GM18499 (cell line): ENCODE data around the gene RMI2.

Source experiments
- ATAC-seq: cut with Tn5 transposase; IDR thresholded peaks from one replicate; pipeline ENCODE4 v1.9.1; 2021; ENCODE audit warnings: moderate number of reproducible peaks; ENCODE audit not compliant: insufficient read depth, unreplicated experiment

RMI2 gene

GRCh38 chr16:11395949-11396240 is 50.6 kb downstream of the RMI2 start:
- no peak for ATAC-seq

- no peak for ATAC-seq
Observed at GRCh38 chr16:11396241-11397048, 51.2 kb downstream of the RMI2 start.

GRCh38 chr16:11398136-11398535 is 52.9 kb downstream of the RMI2 start:
- no peak for ATAC-seq

GRCh38 chr16:11398851-11399250 is 53.6 kb downstream of the RMI2 start:
- no peak for ATAC-seq

- ATAC-seq, result no peak
Observed at GRCh38 chr16:11399261-11399831, 54.1 kb downstream of the RMI2 start.

GRCh38 chr16:11400076-11400475 is 54.8 kb downstream of the RMI2 start:
- no peak for ATAC-seq
